Progenitor cell of endocrine pancreas (in vitro differentiated cells): ENCODE data around the gene CD300C. TPM values are rescaled to one million over a fixed set of nuclear protein-coding genes. Genes with fewer than 3 reads are reported as not detected.

Experiments
- DNase-seq: peaks from one replicate; pipeline ENCODE4 v3.0.0; 2021; ENCODE audit warnings: low spot score; ENCODE audit not compliant: unreplicated experiment
- H3K27ac Mint-ChIP-seq: 2 replicates; pipeline ENCODE4 v1.8.0; 2021; ENCODE audit warnings: mild to moderate bottlenecking, moderate library complexity, mixed read lengths
- H3K27me3 Mint-ChIP-seq: 2 replicates; pipeline ENCODE4 v1.8.0; 2021; ENCODE audit warnings: mixed read lengths
- H3K36me3 Mint-ChIP-seq: 2 replicates; pipeline ENCODE4 v1.8.0; 2022; ENCODE audit warnings: mixed read lengths; ENCODE audit not compliant: insufficient read depth
- H3K4me1 Mint-ChIP-seq: 2 replicates; pipeline ENCODE4 v1.8.0; 2021; ENCODE audit warnings: low read depth, mixed read lengths
- H3K4me3 Mint-ChIP-seq: 2 replicates; pipeline ENCODE4 v1.8.0; 2021; ENCODE audit warnings: low read depth, mild to moderate bottlenecking, moderate library complexity, mixed read lengths
- H3K9me3 Mint-ChIP-seq: 2 replicates; pipeline ENCODE4 v1.8.0; 2021; ENCODE audit warnings: low read depth, mixed read lengths
- total RNA-seq: library from RNA; stranded (reverse); gene quantifications from 2 replicates; pipeline ENCODE4 v1.2.1, GENCODE V29; 2021
- TF ChIP-seq, protein P1 (sequence below): fragments of 200-600 bp; sonication (generic); IDR thresholded peaks from one replicate; pipeline ENCODE4 v1.5.0; 2021; ENCODE audit warnings: antibody characterized with exemption, mild to moderate bottlenecking; ENCODE audit not compliant: unreplicated experiment

CD300C gene
- total RNA-seq, 1 donor from 2014 or later, result not detected

DNA sequence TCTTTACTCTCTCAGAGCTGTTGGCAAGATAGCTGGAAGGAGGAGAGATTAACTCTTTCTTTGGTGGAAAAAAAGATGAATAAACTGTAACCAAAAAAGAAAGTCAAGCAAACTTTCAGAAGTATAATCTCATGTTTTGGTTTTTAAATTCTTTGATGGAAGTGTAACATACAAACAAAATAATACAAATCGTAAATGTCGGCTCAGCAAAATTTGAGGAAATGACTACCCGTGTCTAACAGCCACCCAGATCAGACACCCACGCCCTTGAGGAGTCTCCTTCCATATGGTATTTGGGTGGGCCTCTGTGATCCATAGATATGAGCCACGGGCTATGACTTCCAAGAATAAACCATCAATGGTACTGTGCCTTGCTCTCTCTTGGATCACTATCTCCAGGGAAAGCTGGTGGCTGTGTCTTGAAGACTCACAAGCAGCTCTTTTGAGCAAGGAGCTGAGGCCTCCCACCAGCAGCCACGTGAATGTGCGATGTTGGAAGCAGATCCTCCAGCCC lies 9.6 kb upstream of the CD300C start:
- TF ChIP-seq, protein P1, sequence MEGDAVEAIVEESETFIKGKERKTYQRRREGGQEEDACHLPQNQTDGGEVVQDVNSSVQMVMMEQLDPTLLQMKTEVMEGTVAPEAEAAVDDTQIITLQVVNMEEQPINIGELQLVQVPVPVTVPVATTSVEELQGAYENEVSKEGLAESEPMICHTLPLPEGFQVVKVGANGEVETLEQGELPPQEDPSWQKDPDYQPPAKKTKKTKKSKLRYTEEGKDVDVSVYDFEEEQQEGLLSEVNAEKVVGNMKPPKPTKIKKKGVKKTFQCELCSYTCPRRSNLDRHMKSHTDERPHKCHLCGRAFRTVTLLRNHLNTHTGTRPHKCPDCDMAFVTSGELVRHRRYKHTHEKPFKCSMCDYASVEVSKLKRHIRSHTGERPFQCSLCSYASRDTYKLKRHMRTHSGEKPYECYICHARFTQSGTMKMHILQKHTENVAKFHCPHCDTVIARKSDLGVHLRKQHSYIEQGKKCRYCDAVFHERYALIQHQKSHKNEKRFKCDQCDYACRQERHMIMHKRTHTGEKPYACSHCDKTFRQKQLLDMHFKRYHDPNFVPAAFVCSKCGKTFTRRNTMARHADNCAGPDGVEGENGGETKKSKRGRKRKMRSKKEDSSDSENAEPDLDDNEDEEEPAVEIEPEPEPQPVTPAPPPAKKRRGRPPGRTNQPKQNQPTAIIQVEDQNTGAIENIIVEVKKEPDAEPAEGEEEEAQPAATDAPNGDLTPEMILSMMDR, result no peak
- H3K27ac Mint-ChIP-seq, result no peak overlapping the region
- H3K4me1 Mint-ChIP-seq, result peaks cover 8% of the 10 kb centered on the region
- no peak overlapping the region for H3K4me3 Mint-ChIP-seq
- H3K9me3 Mint-ChIP-seq, result peaks cover 10% of the 10 kb centered on the region
- H3K36me3 Mint-ChIP-seq, result no peaks in the 10 kb centered on the region
- H3K27me3 Mint-ChIP-seq, result peaks cover 17% of the 10 kb centered on the region
- no peak for DNase-seq

DNA sequence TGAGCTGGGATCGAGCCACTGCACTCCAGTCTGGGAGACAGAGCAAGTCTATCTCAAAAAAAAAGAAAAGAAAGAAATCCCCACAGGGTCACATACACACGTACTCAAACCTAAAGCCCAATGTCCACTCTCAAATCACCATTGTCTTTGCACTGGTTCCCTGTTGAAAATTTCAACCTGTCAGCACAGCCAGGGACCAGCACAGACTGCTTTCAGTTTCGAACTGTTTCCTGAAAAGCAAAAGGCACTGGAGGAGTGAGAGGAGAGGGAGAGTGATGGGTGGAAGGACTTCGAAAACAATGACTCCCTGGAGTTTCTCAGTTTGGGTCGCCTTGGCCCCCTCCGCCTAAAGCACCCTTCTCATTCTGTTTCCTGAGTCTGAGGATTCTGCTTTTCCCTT lies 9.0 kb upstream of the CD300C start:
- DNase-seq, result no peak
- Mint-ChIP-seq H3K4me1 (peaks cover 8% of the 10 kb centered on the region), H3K4me3 (no peak overlapping the region), H3K9me3 (peaks cover 10% of the 10 kb centered on the region), H3K36me3 (no peaks in the 10 kb centered on the region), H3K27me3 (peaks cover 21% of the 10 kb centered on the region), H3K27ac (no peak overlapping the region)
- TF ChIP-seq, protein P1, result no peak

DNA sequence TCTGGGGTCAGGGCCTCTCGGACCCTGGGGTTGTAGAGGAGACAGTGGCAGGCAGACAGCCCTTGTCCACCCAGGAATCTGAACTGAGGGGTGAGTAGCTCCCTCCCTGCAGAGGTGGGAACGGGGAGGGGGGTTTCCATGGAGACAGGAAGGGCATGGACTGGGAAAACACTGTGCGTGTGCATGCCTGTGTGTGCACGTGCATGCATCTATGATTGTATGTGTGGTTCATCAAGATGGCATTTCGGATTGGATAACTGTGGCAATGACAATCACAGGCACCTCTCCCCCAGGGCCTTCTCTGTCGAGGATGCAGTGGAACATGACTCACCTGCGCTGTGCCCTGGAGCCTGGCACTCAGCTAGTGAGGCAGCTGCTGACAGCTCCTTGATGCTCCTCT lies 6.1 kb upstream of the CD300C start:
- Mint-ChIP-seq H3K36me3 (no peaks in the 10 kb centered on the region), H3K27me3 (peaks cover 31% of the 10 kb centered on the region), H3K4me1 (peaks cover 8% of the 10 kb centered on the region), H3K27ac (no peak overlapping the region), H3K4me3 (no peak overlapping the region), H3K9me3 (no peaks in the 10 kb centered on the region)
- TF ChIP-seq, protein P1, result no peak
- no peak for DNase-seq

DNA sequence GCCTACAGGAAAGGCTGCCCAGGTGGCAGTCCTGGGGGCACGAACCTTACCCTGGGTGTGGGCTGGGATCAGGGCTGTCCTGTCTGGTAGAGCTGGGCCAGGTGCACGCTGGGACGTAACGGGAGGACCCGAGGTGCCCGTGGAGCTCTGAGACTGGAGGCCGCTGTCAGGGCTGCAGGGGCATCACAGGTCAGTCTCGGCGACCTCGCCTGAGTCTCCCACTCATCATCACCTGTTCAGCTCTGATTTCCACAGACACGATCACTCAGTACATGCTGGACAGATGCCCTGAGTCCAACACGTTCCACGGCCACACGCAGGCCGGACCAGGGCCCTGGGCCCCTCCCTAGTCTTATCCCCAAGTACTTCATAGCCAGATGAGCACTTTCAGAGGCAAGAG lies 4.7 kb upstream of the CD300C start:
- DNase-seq, result no peak
- Mint-ChIP-seq H3K27me3 (peaks cover 27% of the 10 kb centered on the region), H3K4me3 (no peak overlapping the region), H3K4me1 (peaks cover 8% of the 10 kb centered on the region), H3K9me3 (no peaks in the 10 kb centered on the region), H3K36me3 (no peaks in the 10 kb centered on the region), H3K27ac (no peak overlapping the region)
- TF ChIP-seq, protein P1, result no peak

DNA sequence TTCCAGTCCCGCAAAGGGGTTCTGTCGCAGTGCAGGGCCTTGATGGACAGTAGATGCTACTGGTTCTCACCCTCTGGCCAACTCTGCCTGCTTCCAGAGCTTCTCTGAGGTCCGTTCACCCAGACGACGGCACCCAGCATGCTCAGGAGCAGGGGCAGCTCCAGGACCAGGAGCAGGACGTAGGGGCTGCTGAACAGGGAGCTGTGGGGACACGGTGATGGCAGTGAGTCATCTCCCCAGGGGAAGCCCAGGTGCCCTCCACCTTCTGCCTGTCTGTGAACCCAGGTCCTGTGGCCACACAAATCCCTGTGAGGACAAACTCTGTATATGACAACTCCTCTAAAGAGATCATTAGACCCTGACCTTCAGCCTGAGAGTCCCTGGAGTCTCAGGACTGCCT lies 3.4 kb upstream of the CD300C start:
- TF ChIP-seq, protein P1, result no peak
- Mint-ChIP-seq H3K27me3 (peaks cover 24% of the 10 kb centered on the region), H3K27ac (no peak overlapping the region), H3K9me3 (no peaks in the 10 kb centered on the region), H3K4me1 (peaks cover 11% of the 10 kb centered on the region), H3K36me3 (no peaks in the 10 kb centered on the region), H3K4me3 (no peak overlapping the region)
- DNase-seq, result no peak
